NT2/D1 (cell line): ENCODE measurements around the gene ZNF563.

ENCODE experiments used
- SUZ12 ChIP-seq: IDR thresholded peaks from 2 replicates; pipeline ENCODE4 v1.6.1; 2011; ENCODE audit not compliant: insufficient read length, insufficient read depth; ENCODE audit errors: extremely low read depth
- YY1 ChIP-seq: IDR thresholded peaks from 2 replicates; pipeline ENCODE4 v1.6.1; 2011; ENCODE audit not compliant: insufficient read length, insufficient read depth

- no peak for TF ChIP-seq YY1
- no peak for TF ChIP-seq SUZ12
Measured at GRCh38 chr19:12330340-12330739, 3.1 kb downstream of the ZNF563 start.
